ENCODE data around the gene PUS1.

DNA sequence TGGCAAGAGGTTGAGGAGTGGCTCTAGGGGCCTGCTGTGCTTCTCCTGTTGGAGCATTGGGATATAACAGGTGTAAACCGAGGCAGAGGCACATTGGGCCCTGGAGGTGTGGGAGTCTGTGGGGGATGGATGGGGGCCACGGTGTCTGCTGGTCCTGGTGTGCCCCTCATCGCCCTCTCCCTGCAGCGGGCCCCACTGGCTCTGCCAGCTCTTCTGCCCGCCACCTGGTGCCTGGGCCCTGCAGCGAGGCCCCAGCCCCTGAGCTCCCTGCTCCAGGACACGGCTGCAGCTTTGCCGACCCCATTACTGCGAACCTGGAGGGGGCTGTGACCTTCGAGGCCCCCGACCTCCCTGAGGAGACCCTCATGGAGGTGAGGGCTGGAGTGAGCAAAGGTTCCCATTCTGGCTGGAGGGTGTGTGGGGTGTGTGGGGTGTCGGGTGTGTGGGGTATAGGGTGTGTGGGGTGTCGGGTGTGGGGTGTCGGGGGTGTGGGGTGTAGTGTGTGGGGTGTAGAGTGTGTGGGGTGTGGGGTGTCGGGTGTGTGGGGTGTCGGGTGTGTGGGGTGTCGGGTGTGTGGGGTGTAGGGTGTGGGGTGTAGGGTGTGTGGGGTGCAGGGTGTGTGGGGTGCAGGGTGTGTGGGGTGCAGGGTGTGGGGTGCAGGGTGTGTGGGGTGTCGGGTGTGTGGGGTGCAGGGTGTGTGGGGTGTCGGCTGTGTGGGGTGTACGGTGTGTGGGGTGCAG lies 10.6 kb upstream of the PUS1 start:
- TF ChIP-seq EZH2 (IDR thresholded peaks at IDR 0.05): no peak
- no peak for TF ChIP-seq POLR2AphosphoS5 (IDR thresholded peaks at IDR 0.05; ENCODE audit: borderline replicate concordance, low read depth, low read length)
- no peak for TF ChIP-seq FOXP2 (optimal IDR thresholded peaks at IDR 0.05; ENCODE audit: control extremely low read depth, extremely low read length, insufficient read depth)

Measured in SK-N-MC (cell line).